Vagina (tissue), 2 donors: ENCODE measurements around the gene PPP2CA.

Experiments
- CTCF ChIP-seq, 3 experiments: fragments of 450-650 bp in 2 of 3; fragments of 200-600 bp in 1 of 3; sonication (generic) in 1 of 3; IDR thresholded peaks; one replicate each; pipeline ENCODE4 v1.5.1; 2017 to 2019; ENCODE audit warnings: antibody characterized with exemption in 3 of 3, mild to moderate bottlenecking in 2 of 3, moderate library complexity in 2 of 3
- POLR2AphosphoS5 ChIP-seq, 2 donors: sonication (generic); formaldehyde crosslinking; IDR thresholded peaks; one replicate each; pipeline ENCODE4 v1.9.0; 2017; ENCODE audit warnings: antibody characterized with exemption in 2 of 2, mild to moderate bottlenecking in 2 of 2, low read depth in 1 of 2; ENCODE audit not compliant: insufficient read depth in 1 of 2

- TF ChIP-seq POLR2AphosphoS5 (IDR thresholded peaks at IDR 0.05; ENCODE audit: insufficient read depth in 1 of 2, low read depth in 1 of 2) (no peak), CTCF (IDR thresholded peaks at IDR 0.05) (no peak)
Observed at GRCh38 chr5:134245692-134246091, 19.8 kb upstream of the PPP2CA start.
